Measurements from ENCODE around the gene EXOC6B. TPM values are rescaled to one million over a fixed set of nuclear protein-coding genes. Genes with fewer than 3 reads are reported as not detected.

EXOC6B gene
- total and polyA plus RNA-seq, 2 of the 8 experiments (the other 6 are each of a cell fraction or from before 2014, with no cell fraction given): 13.5 to 33.0 TPM

DNA sequence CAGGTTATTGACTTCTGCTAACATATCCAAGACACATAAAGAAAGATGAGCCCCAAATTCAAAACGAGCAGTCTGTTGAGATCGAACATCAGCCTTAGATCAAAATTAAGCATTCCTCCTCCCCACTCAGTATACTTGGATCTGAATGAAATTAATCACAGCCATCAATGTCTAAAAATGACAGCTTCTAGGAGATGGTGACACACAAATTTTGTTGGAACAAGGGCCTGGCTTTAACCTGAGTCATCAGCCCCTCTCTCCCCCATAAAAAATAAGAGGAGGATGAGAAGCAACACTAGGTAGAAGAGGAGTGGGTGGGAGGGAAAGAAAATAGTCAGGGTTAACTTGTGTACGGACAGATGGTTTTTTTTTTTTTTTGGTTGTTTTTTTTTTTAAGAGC is 223.1 kb downstream of the EXOC6B start:
- ChIA-PET POLR2A (ENCODE audit: partially characterized antibody) (no interaction called here), CTCF (ENCODE audit: partially characterized antibody) (no interaction called here)
- Histone ChIP-seq H4K91ac (replicated peaks; ENCODE audit: insufficient read length, low read length) (no peak overlapping the region), H3K27ac (ENCODE audit: low read depth, low read length) (no peak overlapping the region), H3K79me2 (ENCODE audit: control insufficient read depth in 1 of 2, insufficient read depth in 2 of 2, low read length in 2 of 2) (no peaks in the 10 kb centered on the region), H2AK5ac (ENCODE audit: low read depth, low read length) (no peak overlapping the region), H3K23ac (ENCODE audit: insufficient read length) (no peak overlapping the region), H3K9me3 (ENCODE audit: insufficient read depth in 2 of 2, low read depth in 1 of 2, low read length in 1 of 2) (no peaks in the 10 kb centered on the region), H3K18ac (ENCODE audit: extremely low read depth, low read length) (no peak overlapping the region), H3K56ac (replicated peaks; ENCODE audit: insufficient read length, low read depth, low read length) (no peak overlapping the region), H2BK12ac (ENCODE audit: low read depth, low read length) (no peak overlapping the region), H2AFZ (ENCODE audit: low read length) (no peak overlapping the region), H4K5ac (ENCODE audit: insufficient read length, low read depth, low read length) (no peak overlapping the region), H3K36me3 (ENCODE audit: control insufficient read depth in 2 of 4, insufficient read depth in 4 of 4, low read length in 3 of 4) (no peaks in the 10 kb centered on the region), H3K4ac (replicated peaks; ENCODE audit: insufficient read length, low read depth, low read length) (no peak overlapping the region), H2BK5ac (ENCODE audit: low read depth, low read length) (no peak overlapping the region), H3K79me1 (ENCODE audit: low read depth, low read length) (no peaks in the 10 kb centered on the region), H3K4me2 (ENCODE audit: insufficient read depth in 1 of 2, low read depth in 2 of 2, low read length in 2 of 2) (no peak overlapping the region), H3K4me3 (ENCODE audit: extremely low read depth in 1 of 4, insufficient read depth in 2 of 4, low read depth in 3 of 4, low read length in 4 of 4) (no peak overlapping the region), H3K27me3 (replicated peaks in 1 of 4; ENCODE audit: control insufficient read depth in 3 of 4, extremely low read depth in 1 of 4, insufficient read depth in 3 of 4, low read length in 3 of 4) (no peaks in the 10 kb centered on the region), H3K14ac (ENCODE audit: insufficient read length) (no peak overlapping the region), H2BK120ac (replicated peaks; ENCODE audit: low read depth, low read length) (no peak overlapping the region), H2BK20ac (ENCODE audit: low read length) (no peak overlapping the region), H4K20me1 (replicated peaks in 1 of 2; ENCODE audit: control insufficient read depth in 1 of 2, insufficient read depth in 2 of 2, low read length in 2 of 2) (no peaks in the 10 kb centered on the region), H3K4me1 (replicated peaks in 1 of 4; ENCODE audit: control insufficient read depth in 3 of 4, insufficient read depth in 4 of 4, low read length in 3 of 4) (peaks cover 0 to 2% (median 0%) of the 10 kb centered on the region in 4 experiments; a peak in 1 of 7 replicates), H4K8ac (ENCODE audit: extremely low read depth, insufficient read depth, low read length) (no peak overlapping the region), H2BK15ac (ENCODE audit: low read length) (no peak overlapping the region), H3K9ac (replicated peaks in 1 of 4; ENCODE audit: extremely low read depth in 1 of 4, low read depth in 3 of 4, low read length in 3 of 4) (no peak overlapping the region), H3K23me2 (ENCODE audit: low read depth, low read length) (no peaks in the 10 kb centered on the region)
- DNase-seq (ENCODE audit: low read depth in 1 of 2, low spot score in 2 of 2) (no peak), FAIRE-seq (no peak)
- TF ChIP-seq EGR1 (IDR thresholded peaks at IDR 0.05; ENCODE audit: borderline replicate concordance, low read depth, low read length): no peak
- no peak for TF ChIP-seq HDAC6 (IDR thresholded peaks at IDR 0.05; ENCODE audit: low read depth, low read length)
- no peak for TF ChIP-seq RBBP5 (IDR thresholded peaks at IDR 0.05; ENCODE audit: borderline replicate concordance, low read depth, low read length)
- TF ChIP-seq EZH2 (IDR thresholded peaks at IDR 0.05; ENCODE audit: low read depth, low read length, severe bottlenecking): no peak
- TF ChIP-seq, protein P1, sequence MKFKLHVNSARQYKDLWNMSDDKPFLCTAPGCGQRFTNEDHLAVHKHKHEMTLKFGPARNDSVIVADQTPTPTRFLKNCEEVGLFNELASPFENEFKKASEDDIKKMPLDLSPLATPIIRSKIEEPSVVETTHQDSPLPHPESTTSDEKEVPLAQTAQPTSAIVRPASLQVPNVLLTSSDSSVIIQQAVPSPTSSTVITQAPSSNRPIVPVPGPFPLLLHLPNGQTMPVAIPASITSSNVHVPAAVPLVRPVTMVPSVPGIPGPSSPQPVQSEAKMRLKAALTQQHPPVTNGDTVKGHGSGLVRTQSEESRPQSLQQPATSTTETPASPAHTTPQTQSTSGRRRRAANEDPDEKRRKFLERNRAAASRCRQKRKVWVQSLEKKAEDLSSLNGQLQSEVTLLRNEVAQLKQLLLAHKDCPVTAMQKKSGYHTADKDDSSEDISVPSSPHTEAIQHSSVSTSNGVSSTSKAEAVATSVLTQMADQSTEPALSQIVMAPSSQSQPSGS (IDR thresholded peaks at IDR 0.05; ENCODE audit: low read length): no peak
- TF ChIP-seq JUND (IDR thresholded peaks at IDR 0.05; ENCODE audit: low read length): no peak
- TF ChIP-seq TAF7 (optimal IDR thresholded peaks at IDR 0.05; ENCODE audit: borderline replicate concordance, low read depth, low read length): no peak
- no peak for TF ChIP-seq POLR2AphosphoS5 (IDR thresholded peaks at IDR 0.05; ENCODE audit: low read depth, low read length)
- WGBS, 2 experiments (ENCODE audit: extremely low coverage in 1 of 2, insufficient coverage in 1 of 2, insufficient read length in 1 of 2, insufficient replicate concordance in 2 of 2, low coverage in 1 of 2, low lambda C conversion rate in 2 of 2, missing lambda C conversion rate in 1 of 2): 82% methylated on average over 3 of the region's 3 CpGs; no CpG with 5 or more reads in 1 of the 2 experiments
